KOPT-K1 (cell line): ENCODE measurements around the gene APOBEC4.

Experiments
- H3K27ac ChIP-seq: fragments of 200-600 bp; sonication (generic); 2 replicates; pipeline ENCODE4 v1.5.1; 2016; ENCODE audit warnings: antibody characterized with exemption, mild to moderate bottlenecking, low read depth, low read length; ENCODE audit not compliant: poor library complexity, severe bottlenecking
- H3K36me3 ChIP-seq: fragments of 200-600 bp; sonication (generic); 2 replicates; pipeline ENCODE4 v1.5.1; 2017; ENCODE audit warnings: antibody characterized with exemption, mild to moderate bottlenecking, low read length, moderate library complexity; ENCODE audit not compliant: insufficient read depth
- H3K9me3 ChIP-seq: fragments of 200-600 bp; sonication (generic); 2 replicates; pipeline ENCODE4 v1.5.1; 2017; ENCODE audit warnings: antibody characterized with exemption, low read length, mild to moderate bottlenecking; ENCODE audit not compliant: insufficient read depth, poor library complexity, severe bottlenecking

Gene APOBEC4

GRCh38 chr1:183605904-183606303 lies 47.2 kb downstream of the APOBEC4 start:
- Histone ChIP-seq H3K9me3 (no peaks in the 10 kb centered on the region), H3K27ac (no peak overlapping the region)

DNA sequence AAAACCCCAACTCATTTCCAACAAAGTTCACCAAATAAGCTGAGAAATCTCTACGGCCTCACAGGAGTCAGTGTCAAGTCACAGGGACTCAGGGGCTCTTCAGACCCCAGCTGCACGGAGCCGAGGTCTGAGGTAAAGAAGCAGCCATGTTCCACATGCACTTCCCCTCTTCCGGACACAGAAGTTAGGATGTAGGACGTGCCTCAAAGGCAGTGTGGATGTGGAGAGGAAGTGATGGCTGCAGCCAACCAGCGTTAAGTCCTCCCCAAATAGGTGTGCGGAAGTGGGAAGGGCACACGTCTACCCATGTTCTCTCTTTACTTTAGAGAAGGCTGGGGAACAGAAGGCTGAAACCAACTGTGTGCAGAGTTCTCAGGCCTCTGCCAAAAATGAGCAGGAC lies 48.3 kb downstream of the APOBEC4 start:
- no peaks in the 10 kb centered on the region for H3K36me3 ChIP-seq
- no peaks in the 10 kb centered on the region for H3K9me3 ChIP-seq
- H3K27ac ChIP-seq = no peak overlapping the region

More at GRCh38 chr1:183605904-183606303, 47.2 kb downstream of the APOBEC4 start:
- no peaks in the 10 kb centered on the region for H3K36me3 ChIP-seq

GRCh38 chr1:183604038-183604808 lies 48.9 kb downstream of the APOBEC4 start:
- Histone ChIP-seq H3K9me3 (no peaks in the 10 kb centered on the region), H3K36me3 (no peaks in the 10 kb centered on the region), H3K27ac (no peak overlapping the region)

DNA sequence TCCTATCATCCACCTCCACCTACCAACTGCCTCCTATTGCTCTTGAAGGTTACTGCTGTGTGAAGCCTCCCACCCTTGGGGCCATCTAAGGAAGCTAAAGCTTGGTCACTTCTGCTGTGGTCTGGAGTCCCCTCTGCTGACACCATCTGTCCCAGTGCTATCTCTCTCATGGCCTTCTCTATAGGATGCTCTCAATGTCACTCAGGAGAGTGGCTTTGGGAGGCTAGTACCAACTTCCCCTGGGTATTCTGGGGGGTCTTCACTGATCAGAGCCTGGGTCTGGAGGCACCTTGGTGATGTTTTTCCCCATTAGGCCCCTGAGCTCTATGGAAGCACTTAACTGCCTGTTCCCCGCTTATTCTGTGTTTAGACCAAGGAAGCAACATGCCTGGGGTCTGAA lies 50.6 kb downstream of the APOBEC4 start:
- Histone ChIP-seq H3K36me3 (no peaks in the 10 kb centered on the region), H3K9me3 (no peaks in the 10 kb centered on the region), H3K27ac (no peak overlapping the region)

GRCh38 chr1:183600634-183601033 lies 52.5 kb downstream of the APOBEC4 start:
- H3K36me3 ChIP-seq = no peaks in the 10 kb centered on the region
- H3K27ac ChIP-seq = no peak overlapping the region
- H3K9me3 ChIP-seq = no peaks in the 10 kb centered on the region

DNA sequence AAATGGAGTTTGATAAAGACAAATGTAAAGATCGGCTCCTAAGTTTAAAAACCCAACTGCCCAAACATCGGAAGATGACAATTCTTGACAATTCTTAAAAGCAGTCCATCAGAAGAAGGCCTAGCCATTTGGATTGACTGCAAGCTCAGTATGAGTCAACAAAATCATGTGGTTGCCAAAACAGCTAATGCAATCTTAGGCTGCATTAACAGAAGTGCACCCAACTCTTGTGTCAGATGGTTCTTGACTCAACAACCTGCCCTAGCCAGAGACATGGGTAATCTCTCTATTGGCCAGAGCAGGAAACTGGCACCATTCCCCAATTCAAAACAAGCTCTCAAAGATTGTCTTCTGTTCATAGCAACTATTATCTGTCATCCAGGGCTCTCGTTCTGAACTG lies 53.0 kb downstream of the APOBEC4 start:
- H3K36me3 ChIP-seq = no peaks in the 10 kb centered on the region
- H3K9me3 ChIP-seq = no peaks in the 10 kb centered on the region
- H3K27ac ChIP-seq = no peak overlapping the region

- Histone ChIP-seq H3K36me3 (no peaks in the 10 kb centered on the region), H3K27ac (no peak overlapping the region), H3K9me3 (no peaks in the 10 kb centered on the region)
Measured at GRCh38 chr1:183598386-183598785, 54.7 kb downstream of the APOBEC4 start.

DNA sequence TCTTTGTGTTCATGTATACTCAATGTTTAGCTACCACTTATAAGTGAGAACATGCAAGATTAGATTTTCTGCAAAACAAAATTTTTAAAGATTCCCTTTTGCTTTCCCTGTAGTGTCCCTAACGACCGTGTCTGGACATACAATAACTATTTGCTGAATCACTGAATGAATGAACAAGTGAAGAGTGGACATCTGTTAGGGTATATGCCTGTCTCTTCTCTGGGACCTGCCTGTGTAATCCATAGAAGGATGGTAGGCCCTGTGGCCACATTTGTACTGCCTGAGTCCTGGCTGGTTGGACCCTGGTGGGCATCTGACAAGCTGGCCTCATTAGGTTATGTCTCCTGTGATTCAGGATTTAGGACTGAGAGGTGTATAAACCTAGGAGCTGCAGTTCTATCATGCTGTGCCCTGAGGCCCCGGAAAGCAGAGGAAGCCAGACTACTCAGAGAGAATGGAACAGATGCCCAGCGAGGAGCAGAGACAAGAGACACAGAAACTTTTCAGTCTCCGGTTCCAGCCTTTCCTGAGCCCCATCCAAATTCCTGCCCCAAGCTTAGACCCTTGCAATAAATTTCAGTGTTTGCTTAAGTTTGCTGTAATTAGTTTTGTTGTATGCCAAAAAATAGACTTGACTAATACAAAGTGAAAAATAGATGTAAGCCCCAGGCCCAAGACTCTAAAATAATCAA lies 55.3 kb downstream of the APOBEC4 start:
- Histone ChIP-seq H3K27ac (no peak overlapping the region), H3K36me3 (no peaks in the 10 kb centered on the region), H3K9me3 (no peaks in the 10 kb centered on the region)

GRCh38 chr1:183596500-183596899 lies 56.6 kb downstream of the APOBEC4 start:
- H3K36me3 ChIP-seq = no peaks in the 10 kb centered on the region
- no peaks in the 10 kb centered on the region for H3K9me3 ChIP-seq
- H3K27ac ChIP-seq = no peak overlapping the region
